C1 segment of cervical spinal cord (tissue), 14 donors: Measurements from ENCODE around the gene AMZ2.
"Not testable (repeated sequence)": the region's sequence is repeated elsewhere in the genome, so short reads cannot be mapped to it uniquely, and the experiment has no call there.

Experiments
- DNase-seq, 14 donors: peaks; one replicate each; lab custom pipeline; 2025; lab: John Stamatoyannopoulos, UW

Gene AMZ2

GRCh38 chr17:68248891-68249290 lies 1.0 kb downstream of the AMZ2 start:
- DNase-seq, result no peak

- no peak for DNase-seq
Observed at GRCh38 chr17:68249354-68249765, 1.5 kb downstream of the AMZ2 start.

GRCh38 chr17:68253426-68253825 lies 5.6 kb downstream of the AMZ2 start:
- not testable (repeated sequence) for DNase-seq

- no peak for DNase-seq
Observed at GRCh38 chr17:68255151-68255550, 7.3 kb downstream of the AMZ2 start.

- DNase-seq, result no peak
Observed at GRCh38 chr17:68255731-68256538, 8.1 kb downstream of the AMZ2 start.

GRCh38 chr17:68256701-68257100 lies 8.9 kb downstream of the AMZ2 start:
- DNase-seq, result not testable (repeated sequence)

- DNase-seq, result no peak
Observed at GRCh38 chr17:68257934-68258333, 10.1 kb downstream of the AMZ2 start.

- DNase-seq, result peak in 4 of 14 donors; percentile 28 to 44 (median 38)
Observed at GRCh38 chr17:68258890-68259647, 11.2 kb downstream of the AMZ2 start.

GRCh38 chr17:68259648-68259951 lies 11.8 kb downstream of the AMZ2 start:
- DNase-seq, result peak in 1 of 14 donors; percentile 50

- DNase-seq, result peak in 1 of 14 donors; percentile 50
Observed at GRCh38 chr17:68260051-68260762, 12.4 kb downstream of the AMZ2 start.

GRCh38 chr17:68262467-68262866 lies 14.6 kb downstream of the AMZ2 start:
- DNase-seq, result not testable (repeated sequence)

GRCh38 chr17:68263101-68263681 lies 15.3 kb downstream of the AMZ2 start:
- peak in 1 of 14 donors; percentile 52 for DNase-seq

GRCh38 chr17:68265833-68266232 lies 18.0 kb downstream of the AMZ2 start:
- not testable (repeated sequence) for DNase-seq

GRCh38 chr17:68273722-68274121 lies 25.9 kb downstream of the AMZ2 start:
- DNase-seq, result no peak

- not testable (repeated sequence) for DNase-seq
Observed at GRCh38 chr17:68276339-68276738, 28.5 kb downstream of the AMZ2 start.

GRCh38 chr17:68277807-68278206 lies 30.0 kb downstream of the AMZ2 start:
- DNase-seq, result no peak

GRCh38 chr17:68281965-68282364 lies 34.1 kb downstream of the AMZ2 start:
- DNase-seq, result not testable (repeated sequence)

GRCh38 chr17:68288375-68288774 lies 40.5 kb downstream of the AMZ2 start:
- DNase-seq, result no peak

- no peak for DNase-seq
Observed at GRCh38 chr17:68288804-68289203, 41.0 kb downstream of the AMZ2 start.

GRCh38 chr17:68289473-68289872 lies 41.6 kb downstream of the AMZ2 start:
- DNase-seq, result no peak

- peak in 1 of 14 donors; percentile 55 for DNase-seq
Observed at GRCh38 chr17:68289936-68290267, 42.1 kb downstream of the AMZ2 start.
